Prostate gland (tissue), 2 donors: ENCODE data around the gene PCDHGA4.
"Not testable (repeated sequence)": the region's sequence is repeated elsewhere in the genome, so short reads cannot be mapped to it uniquely, and the experiment has no call there.

ENCODE experiments used
- CTCF ChIP-seq, 4 experiments: fragments of 200-600 bp in 2 of 4; fragments of 450-650 bp in 2 of 4; sonication (generic) in 2 of 4; IDR thresholded peaks; 1 replicate in 3 of 4; 2 replicates in 1 of 4; pipeline ENCODE4 v1.5.1; 2016 to 2019; ENCODE audit warnings: antibody characterized with exemption in 4 of 4, mild to moderate bottlenecking in 2 of 4, moderate library complexity in 2 of 4
- POLR2A ChIP-seq: fragments of 450-650 bp; IDR thresholded peaks from one replicate; pipeline ENCODE4 v1.6.1; 2016; ENCODE audit warnings: antibody characterized with exemption, mild to moderate bottlenecking
- POLR2AphosphoS5 ChIP-seq: sonication (generic); formaldehyde crosslinking; IDR thresholded peaks from one replicate; pipeline ENCODE4 v1.6.1; 2017; ENCODE audit warnings: antibody characterized with exemption

DNA sequence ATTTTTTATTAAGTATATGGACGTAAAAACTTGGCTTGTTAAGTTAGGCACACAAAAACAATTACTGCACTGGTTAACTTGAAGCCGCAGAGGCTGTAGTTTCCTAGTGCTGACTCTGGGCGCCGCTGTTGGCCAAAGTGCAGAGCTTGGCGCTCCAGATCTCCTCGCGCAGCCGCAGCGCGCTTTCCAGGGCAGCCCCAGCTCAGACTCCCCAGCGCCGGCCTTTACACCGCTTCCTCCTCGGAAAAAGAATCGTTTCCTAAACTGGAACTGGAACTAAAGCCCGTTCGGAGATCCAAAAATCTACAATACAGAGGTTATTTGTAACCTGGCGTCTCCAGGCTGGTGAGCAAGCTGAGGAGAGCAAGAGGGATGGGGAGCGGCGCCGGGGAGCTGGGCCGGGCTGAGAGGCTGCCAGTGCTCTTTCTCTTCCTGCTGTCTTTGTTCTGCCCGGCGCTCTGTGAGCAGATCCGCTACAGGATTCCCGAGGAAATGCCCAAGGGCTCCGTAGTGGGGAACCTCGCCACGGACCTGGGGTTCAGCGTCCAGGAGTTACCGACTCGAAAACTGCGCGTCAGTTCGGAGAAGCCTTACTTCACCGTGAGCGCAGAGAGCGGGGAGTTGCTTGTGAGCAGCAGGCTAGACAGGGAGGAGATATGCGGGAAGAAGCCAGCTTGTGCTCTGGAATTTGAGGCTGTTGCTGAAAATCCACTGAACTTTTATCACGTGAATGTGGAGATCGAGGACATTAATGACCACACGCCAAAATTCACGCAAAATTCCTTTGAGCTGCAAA, 43.1 kb downstream of the PCDHGA4 start, which contains the start of gene PCDHGB5:
- peak in 3 of 4 experiments; percentile 40 to 54 (median 48) for TF ChIP-seq CTCF (IDR thresholded peaks at IDR 0.05)
- not testable (repeated sequence) for TF ChIP-seq POLR2AphosphoS5, POLR2A
